Prostate gland (tissue), 2 donors: ENCODE data around the gene LAMA1.

Source experiments
- CTCF ChIP-seq, 4 experiments: fragments of 200-600 bp in 2 of 4; fragments of 450-650 bp in 2 of 4; sonication (generic) in 2 of 4; IDR thresholded peaks; 1 replicate in 3 of 4; 2 replicates in 1 of 4; pipeline ENCODE4 v1.5.1; 2016 to 2019; ENCODE audit warnings: antibody characterized with exemption in 4 of 4, mild to moderate bottlenecking in 2 of 4, moderate library complexity in 2 of 4
- POLR2A ChIP-seq: fragments of 450-650 bp; IDR thresholded peaks from one replicate; pipeline ENCODE4 v1.6.1; 2016; ENCODE audit warnings: antibody characterized with exemption, mild to moderate bottlenecking
- POLR2AphosphoS5 ChIP-seq: sonication (generic); formaldehyde crosslinking; IDR thresholded peaks from one replicate; pipeline ENCODE4 v1.6.1; 2017; ENCODE audit warnings: antibody characterized with exemption

- TF ChIP-seq POLR2A, result no peak
- no peak for TF ChIP-seq CTCF (IDR thresholded peaks at IDR 0.05)
- TF ChIP-seq POLR2AphosphoS5, result no peak
These were observed 1.4 kb downstream of the LAMA1 start for GRCh38 chr18:7116001-7116730.
